Astrocyte of the hippocampus (primary cell): ENCODE data around the gene SMYD1.

Experiments
- DNase-seq: peaks from one replicate; pipeline ENCODE4 v3.0.0; 2011; ENCODE audit warnings: low read depth, low spot score

The SMYD1 gene

DNA sequence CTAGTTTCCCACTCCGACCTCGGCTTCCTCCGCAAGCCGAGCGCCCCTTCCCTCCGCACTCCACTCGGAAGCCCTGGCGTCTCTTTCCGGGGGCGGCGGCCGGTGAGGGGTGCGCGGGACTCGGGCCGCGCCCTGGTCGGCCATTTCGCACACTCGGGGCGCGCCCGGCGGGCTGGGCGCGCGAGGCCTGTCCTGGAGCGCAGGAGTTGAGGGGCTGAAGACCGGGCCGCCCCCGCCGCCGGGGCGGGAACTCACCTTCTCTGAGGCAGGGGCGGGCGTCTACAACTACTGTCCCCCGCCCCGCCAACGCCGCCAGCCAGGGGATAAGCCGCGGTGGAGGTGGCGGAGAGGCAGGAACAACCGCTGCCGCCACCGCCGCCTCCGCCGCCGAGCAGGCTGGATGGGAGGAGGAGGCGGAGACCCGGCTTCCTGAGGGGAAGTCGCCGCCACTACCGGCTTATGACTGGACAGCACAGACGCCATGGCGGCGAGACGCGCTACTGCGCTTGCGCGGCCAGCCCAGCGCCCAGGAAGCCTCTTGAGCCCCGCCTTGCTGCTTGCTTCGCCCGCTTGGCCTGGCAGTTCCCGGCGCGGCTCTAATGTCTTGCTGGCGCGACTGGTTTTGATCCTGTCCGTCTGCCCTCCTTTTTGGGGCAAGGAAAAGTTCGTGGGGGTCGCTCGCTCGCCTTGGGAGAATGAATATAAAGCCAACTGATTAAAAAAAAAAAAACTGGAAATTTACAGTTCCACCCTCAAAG is 12.1 kb upstream of the SMYD1 start, which contains the start of gene KRCC1:
TSS of gene KRCC1 (minus strand) at position 413 of the 758 bp plus-strand sequence. CDS start 27,220 bp downstream, outside the sequence.
- peak; percentile 99 for DNase-seq

DNA sequence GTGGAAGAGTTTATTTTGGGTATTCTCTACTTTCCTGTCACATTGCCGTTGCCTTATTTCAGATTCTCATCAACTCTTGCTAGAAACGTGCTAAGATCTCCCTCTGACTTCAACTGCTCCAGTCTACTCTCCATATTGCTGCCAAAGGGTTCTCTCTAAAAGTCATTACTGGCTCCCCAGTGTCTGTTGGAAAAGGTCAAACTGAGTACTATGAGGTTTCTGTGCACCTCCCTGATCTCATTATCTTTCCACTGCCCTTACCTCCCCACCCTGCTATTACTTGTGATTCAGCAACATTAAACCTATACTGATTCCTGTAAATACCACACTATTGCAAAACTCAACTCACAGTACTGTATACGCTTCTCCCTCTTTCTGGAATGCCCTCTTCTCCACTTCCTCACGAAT is 10.2 kb upstream of the SMYD1 start:
- DNase-seq: no peak

DNA sequence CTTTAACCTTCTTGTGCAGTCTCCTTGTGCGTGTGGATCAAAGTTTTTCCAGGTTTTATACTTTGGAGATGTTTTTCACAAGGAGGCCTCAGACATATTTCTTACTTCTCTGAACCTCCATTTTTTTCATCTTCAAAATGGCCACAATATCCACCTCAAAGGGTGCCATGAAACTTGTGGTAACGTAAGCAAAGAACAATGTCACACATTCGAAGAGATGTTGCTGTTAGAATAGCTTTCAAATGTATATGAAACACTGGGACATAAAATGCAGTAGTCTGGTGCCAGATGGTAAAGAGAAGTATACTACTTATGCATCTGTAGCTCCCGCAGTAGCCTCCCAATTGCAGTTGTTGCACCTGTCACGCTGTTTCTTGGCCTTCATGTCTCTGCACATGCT is 9.4 kb upstream of the SMYD1 start:
- no peak for DNase-seq

DNA sequence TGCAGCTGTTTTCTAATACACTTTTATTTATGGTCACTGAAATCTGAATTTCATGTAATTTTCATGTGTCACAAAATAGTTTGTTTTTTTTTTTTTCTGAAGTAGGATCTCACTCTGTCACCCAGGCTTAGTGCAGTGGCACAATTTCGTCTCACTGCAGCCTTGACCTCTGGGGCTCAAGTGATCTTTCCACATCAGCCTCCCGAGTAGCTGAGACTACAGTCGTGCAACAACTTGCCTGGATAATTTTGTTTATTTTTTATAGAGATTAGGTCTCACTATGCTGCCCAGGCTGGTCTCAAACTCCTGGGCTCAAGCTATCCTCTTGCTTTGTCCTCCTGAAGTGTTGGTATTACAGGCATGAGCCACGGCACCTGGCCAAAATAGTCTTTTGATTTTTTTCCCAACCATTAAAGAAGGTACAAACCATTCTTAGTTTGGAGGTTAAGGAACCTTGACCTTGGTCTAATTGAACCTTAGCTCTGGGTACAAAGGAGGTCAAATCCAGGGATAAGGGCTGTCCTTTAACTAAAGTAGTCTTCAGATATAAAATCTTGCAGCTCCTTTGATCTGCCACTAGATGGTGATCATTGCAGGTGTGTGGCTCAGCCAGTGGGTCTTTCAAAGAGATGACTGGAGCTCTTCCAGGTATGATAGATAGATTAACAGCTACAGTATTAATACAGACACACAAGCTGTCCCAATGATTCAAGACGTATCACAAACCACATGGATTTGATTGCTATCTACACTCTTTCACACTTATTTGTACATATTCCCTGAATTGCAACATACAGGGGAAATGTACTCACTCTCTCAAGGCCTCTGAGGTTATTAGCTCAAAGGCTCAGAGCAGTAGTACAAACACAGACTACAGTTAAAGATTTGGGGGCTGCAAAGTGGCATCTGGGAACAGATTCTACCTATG is 7.4 kb upstream of the SMYD1 start:
- peak; percentile 59 for DNase-seq

DNA sequence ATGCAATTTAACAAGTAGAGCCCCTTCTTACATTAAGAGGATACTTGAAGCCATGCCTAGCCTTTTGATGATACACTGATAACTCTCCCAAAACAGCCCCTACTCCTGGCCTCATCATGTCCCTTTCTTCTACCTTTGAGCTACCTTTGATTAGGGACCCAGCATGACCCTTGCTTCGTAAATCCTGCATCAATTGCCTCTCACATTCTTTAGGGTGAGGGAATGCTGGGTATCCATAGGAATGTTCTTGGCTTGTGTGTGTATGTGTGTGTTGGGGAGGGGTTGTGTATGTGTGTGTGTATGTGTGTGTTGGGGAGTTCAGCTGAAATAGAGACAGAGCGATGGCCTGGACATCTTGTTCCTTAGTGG is 6.7 kb upstream of the SMYD1 start:
- DNase-seq: no peak

DNA sequence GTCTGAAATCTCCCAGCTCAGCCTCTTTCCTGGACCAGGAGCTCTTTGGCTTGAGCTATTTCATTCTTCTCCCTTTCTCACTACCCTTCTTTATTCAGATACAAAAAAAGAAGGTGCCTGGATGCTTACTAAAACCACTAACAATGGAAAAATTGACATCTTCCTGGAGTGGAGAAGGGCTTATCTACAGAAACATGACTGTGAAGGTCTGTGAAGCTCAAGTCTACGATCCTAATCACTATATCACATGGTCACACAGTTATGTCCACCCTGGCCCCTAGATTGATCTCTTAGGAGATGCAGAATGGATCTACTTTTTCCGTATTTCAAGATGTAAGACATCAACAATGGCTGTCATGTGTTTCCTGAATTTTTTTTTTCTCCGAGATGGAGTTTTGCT is 6.3 kb upstream of the SMYD1 start:
- no peak for DNase-seq

DNA sequence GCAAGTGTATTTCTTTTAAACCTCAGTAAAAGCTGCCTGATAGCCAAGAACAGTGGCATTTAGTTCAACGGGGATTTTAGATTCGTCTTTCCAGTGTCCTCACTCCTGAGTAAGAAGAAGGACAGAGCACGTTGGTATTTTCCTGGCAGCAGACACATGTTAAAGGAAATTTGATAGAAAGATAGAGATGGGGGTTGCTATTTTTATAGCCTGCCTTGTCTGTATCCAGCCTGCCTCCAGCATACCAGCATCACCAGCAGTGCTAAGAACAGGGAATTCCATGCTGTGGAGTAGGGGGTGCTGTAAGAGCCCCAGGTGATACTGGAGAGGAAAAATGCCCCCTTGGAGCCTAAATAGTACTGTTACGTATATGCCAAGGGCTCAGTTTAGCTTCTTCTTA is 1.1 kb upstream of the SMYD1 start:
- DNase-seq: no peak

DNA sequence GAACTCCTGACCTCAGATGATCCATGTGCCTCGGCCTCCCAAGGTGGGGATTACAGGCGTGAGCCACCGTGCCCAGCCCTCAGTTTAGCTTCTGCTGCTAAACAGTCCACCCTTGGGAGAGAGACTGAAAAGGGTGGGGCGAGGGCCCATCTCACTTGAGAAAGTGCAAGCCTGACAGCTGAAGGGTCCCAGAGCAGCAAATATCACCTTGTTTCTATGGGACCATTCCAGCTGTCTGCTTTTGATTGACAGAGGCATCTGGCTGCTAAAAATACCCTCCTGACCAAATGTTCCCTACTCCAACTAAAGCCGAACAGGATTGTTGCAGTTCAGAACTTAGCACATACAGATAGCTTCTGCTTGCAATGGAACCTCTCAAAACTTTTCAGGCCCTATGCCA is 436 bp upstream of the SMYD1 start:
- DNase-seq: no peak

DNA sequence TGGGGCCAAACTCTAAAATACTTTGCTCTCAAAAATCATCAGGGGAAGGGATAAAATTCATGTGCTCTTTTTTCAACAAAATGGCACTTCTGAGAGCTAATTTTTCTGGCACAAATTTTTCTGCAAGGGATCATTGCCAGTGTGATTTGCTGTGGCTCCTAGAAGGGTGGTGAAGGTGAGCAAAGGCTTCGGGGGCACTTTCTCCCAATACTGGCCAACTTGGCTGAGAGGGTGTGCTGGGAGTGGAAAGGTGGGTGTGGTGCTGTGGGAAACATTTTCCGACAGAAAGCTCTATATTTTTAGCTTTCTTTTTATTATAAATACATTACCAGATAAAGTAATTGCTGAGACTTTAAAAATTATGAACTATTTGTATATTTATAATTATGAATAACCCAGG is 419 bp downstream of the SMYD1 start:
- no peak for DNase-seq

DNA sequence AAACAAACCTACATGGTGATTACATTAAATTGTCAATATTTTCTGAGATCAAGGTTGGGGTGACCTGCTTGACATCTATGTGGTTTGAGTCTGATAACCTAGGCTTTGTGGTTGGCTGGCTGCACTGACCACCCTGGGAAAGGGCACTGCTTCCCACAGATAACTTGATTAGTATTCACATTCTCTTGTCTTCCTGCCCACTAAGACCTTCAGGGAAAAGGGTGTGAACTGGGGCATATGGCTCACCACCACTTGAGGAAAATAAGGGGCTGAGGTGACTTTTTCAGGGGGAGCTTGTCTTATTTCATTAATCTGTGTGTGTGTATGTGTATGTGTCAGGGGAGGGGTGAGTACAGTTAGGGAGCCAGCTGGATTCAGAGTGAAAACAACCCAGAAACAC is 1.5 kb downstream of the SMYD1 start:
- DNase-seq: no peak

DNA sequence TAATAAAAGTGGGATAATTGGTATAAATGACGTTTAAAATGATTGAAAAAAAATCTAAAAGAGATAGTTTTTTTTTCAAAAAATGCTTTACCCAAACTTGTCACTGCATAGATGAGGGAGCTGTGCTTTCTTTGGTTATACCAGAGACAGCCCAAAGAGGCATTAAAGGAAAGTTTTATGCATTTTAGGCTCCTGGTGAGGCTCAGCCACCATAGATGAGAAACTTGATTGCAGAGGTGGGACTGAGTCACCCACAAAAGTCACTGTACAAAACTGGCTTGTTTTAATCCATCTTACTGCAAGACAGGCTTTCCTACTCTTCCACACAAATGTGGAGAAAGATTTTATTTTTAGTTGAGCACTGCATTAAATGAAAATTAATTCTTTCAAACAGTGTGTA is 2.4 kb downstream of the SMYD1 start:
- no peak for DNase-seq

DNA sequence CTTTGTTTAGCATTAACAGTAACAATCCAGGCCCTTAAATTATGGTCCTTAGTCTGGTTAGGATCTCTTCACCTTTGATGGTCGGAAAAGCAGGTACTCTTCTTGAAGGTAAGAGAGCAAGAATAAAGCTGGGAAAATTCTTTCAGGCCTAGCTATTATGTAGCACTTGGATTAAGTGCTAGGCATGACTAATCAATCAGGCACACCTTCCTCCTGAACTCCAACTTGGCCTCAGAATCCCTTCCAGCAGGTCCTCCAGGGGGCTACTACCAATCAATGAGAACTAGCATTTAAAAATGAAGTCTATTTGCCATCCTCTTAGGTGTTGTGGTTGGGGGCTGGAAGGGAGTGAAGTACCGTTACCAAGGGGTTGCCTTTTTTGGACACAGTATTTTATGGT is 3.7 kb downstream of the SMYD1 start:
- no peak for DNase-seq

DNA sequence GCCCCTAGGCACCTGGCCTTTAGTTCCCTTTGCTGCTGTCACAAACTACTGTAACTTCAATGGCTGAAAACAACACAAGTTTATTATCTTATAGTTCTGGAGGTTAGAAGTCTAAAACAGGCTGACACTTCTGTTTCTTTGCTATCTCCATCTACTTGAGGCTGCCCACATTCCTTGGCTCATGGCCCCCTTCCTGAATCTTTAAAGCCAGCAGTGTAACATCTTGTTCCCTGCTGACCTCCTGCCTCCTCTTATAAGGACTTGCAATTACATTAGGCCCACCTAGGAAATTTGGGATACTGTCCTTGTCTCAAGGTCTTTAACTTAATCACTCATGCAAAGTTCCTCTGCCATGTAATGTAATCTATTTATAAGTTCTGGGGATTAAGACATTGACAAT is 6.5 kb downstream of the SMYD1 start:
- DNase-seq: no peak

DNA sequence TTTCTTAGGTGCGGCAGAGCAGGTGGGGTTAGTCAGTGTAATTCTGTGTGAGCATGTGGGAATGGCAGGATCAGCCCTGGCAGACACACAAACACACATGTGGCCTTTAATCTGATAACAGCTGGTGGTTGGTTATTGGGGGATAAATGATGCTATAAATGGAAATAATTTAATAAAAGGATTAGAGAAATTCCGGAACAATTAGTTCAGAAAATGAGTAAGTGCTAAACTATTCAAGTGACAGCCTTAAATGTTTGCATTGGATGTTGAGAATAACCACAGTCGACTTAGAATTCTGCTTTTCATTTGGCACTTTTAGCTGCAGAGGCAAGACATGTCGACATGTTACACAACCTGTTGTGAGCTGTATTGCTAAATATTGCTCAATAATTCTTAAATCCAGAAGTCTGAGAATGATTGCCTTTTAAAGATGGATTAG is 7.2 kb downstream of the SMYD1 start:
- peak; percentile 76 for DNase-seq

DNA sequence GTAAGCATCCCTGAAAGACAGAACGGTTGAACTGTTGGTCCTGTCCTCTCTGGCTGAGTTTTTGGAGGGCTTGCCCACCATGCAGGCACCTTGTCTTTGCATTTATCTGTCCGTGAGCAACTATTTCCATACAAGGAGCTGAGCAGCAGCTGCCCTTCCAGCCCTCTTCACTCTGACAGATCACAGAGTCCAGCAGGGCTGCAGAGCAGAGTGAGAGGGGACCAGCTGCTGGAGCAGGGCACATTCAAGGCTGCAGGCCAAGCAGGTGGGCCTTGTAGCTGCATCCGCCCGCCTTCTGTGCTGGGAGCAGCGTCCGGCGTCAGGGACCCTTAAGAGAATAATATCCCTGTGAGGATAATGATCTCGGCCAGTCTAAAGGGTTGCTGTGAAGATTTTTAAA is 9.5 kb downstream of the SMYD1 start:
- DNase-seq: no peak

DNA sequence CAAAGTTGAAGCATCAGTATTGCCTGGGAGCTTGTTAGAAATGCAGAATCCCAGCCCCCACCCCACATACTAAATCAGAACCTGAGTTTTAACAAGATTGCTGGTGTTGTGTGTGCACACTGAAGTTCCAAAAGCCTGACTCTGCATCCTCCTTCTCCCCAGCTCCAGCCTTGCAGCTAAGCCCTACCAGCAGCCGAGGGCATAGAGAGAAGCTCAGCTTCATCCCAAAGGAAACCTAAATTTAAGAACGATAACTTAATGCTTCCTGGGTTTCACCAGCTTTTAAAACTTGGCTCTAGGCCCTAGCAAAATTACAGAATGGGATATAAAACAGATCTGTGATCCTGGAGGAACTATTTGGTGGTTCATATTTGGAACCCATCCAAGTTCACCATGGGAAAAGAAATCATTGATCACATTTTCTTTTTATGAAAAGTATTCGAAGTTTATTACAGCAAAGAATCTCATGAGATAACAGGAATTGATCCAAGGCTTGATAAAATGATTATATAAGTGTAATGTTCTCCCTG is 11.1 kb downstream of the SMYD1 start:
- DNase-seq: no peak

DNA sequence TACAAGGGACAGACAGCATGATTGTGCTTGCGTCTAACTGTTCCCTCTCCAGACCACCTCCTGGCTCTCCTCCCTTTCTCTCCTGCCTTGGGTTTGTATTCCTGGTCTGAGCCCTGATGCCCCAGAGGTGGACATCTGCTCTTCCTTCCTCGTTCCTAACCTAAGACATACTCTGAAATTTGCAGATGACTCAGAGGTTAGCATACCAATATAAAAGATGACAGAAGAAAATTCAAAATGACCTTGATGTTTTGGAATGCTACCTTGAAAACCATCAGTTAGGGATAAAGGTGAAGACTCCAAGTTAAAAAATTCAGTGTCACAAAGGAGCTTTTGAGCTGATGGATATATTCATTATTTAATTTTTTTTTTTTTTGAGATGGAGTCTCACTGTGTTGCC is 12.9 kb downstream of the SMYD1 start:
- no peak for DNase-seq

DNA sequence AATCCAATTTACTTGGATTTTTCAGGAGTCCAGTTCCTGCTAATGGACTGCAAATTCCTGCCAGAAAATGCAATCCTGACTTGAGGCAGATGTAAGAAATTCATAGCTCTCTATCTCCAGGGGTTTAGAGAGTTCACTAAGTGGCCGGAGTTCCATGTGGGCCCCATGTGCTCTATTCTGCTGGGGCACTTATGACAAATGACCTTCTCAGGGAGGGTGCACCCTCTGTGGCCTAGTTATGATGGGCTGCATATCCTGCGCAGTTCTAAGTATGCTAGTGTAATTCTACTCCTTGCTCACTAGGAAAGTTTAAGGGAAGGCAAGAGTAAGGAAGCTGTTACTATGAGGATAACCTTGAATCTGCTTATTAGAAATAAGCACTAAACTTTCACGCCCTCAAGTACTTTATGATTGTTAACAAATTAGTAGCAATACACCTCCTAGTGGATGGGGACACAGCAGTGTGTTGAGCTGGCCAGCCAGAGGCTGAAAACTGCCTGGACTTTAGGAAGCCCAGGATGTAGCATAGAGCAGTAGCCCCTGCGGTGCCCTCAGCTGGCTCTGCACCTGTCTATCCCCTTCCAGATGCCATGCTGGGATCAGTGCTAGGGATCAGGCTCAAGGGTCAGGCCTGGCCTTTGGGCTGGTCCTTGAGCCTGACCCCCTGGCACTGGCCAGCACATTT is 14.4 kb downstream of the SMYD1 start:
- DNase-seq: no peak

DNA sequence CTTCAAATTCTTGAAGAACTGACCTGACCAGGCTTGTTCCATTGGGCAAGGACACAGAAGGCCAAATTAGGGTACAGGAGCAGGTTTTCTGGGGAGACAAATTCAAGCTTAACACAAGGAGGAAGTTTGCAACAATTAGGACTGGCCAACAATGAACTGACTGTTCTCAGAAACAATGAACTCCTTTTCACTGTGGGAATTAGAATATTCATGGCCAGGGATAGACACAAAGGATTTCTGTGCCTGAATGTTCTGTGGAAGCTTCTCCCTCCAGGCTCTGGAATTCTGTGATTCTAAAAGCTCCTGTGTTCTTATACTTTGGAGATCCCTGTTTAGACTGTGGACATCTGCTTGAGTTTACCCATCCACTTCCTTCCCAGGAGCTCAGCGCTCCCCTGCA is 15.2 kb downstream of the SMYD1 start:
- no peak for DNase-seq

DNA sequence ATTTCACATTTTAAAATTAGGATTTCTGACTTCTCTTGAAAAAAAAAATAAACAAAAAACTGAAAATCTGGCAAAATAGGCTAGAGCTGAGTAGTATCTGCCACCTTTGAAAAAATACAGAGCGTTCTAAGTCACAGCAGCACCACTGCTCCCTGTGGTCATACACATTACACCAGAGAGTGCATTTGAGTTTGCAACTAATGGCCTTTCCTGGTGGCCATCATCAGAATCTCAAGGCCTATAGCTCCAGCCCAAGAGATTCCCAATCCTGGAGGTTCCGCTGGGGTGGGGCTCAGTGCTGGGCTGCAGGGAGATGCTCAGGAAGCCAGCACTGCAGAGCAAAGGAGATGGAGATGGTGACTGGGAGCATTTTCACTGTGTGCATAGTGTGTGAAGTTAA is 17.5 kb downstream of the SMYD1 start:
- no peak for DNase-seq

DNA sequence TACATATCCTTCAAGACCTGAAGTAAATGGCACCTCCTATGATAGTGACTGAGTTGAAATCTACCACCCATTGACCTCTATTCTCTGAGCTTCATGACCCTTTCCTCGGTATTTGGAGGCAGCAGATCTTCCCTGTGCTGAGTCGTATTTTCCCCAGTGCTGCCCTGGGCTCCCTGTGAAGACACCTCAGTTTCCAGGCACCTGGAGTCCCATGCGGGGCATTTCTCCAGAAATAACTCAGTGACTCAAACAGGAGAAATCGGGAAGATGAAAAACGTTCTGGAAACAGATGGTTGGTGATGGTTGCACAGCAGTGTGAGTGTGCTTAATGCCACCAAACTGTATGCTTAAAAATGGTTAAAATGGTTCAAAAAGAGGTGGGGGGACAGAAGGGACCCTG is 18.0 kb downstream of the SMYD1 start:
- no peak for DNase-seq

DNA sequence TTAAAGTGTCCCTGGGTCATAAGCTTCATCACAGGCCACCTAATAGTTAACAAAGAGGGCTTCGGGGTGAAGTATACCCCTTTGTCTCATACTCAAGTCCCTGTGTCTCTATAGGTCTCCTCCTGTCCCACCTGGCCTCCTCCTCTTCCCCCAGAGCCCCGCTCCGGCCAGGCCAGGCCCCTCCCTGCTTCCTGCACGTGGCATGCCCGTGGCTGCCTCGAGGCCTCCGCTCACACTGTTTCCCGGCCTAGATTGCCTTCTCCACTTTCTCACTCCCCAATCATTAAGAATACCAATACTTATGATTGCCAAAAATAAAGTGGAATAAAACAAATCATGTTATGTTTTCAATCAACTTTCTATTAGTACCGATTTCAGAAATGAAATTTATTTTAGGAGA is 18.8 kb downstream of the SMYD1 start:
- DNase-seq: no peak
